Subcutaneous adipose tissue (tissue), 4 donors: ENCODE data around the gene DPPA5. TPM values are rescaled to one million over a fixed set of nuclear protein-coding genes. Genes with fewer than 3 reads are reported as not detected.

ENCODE experiments used
- CTCF ChIP-seq: fragments of 450-650 bp; IDR thresholded peaks from one replicate; pipeline ENCODE4 v1.5.1; 2016; ENCODE audit warnings: low read depth, mild to moderate bottlenecking, control low read depth, antibody characterized with exemption, moderate library complexity
- total RNA-seq, 4 donors: library from RNA; depleted of rRNA; stranded (reverse); fragments of >200 nt; gene quantifications; one replicate each; pipeline ENCODE4 v1.1.0, GENCODE V29; 2016

DPPA5 gene
- total RNA-seq, 4 donors from 2014 or later, result not detected

GRCh38 chr6:73371984-73372383, 17.9 kb upstream of the DPPA5 start:
- no peak for TF ChIP-seq CTCF

- no peak for TF ChIP-seq CTCF
Measured at GRCh38 chr6:73369563-73369962, 15.5 kb upstream of the DPPA5 start, which contains the start of gene OOEP. Gene OOEP, minus strand, starts transcription at chr6:73369897. Its CDS starts 105 bp downstream, at chr6:73369792.

GRCh38 chr6:73369157-73369556, 15.1 kb upstream of the DPPA5 start:
- TF ChIP-seq CTCF, result no peak

- TF ChIP-seq CTCF, result no peak
Measured at GRCh38 chr6:73368675-73369074, 14.6 kb upstream of the DPPA5 start.

- TF ChIP-seq CTCF, result no peak
Measured at GRCh38 chr6:73367761-73368355, 13.8 kb upstream of the DPPA5 start.

- no peak for TF ChIP-seq CTCF
Measured at GRCh38 chr6:73364549-73364948, 10.5 kb upstream of the DPPA5 start.

- TF ChIP-seq CTCF, result no peak
Measured at GRCh38 chr6:73364121-73364520, 10.0 kb upstream of the DPPA5 start.
